Chondrocyte (in vitro differentiated cells): ENCODE data around the gene KRT35. TPM values are rescaled to one million over a fixed set of nuclear protein-coding genes. Genes with fewer than 3 reads are reported as not detected.

Source experiments
- DNase-seq: peaks from one replicate; pipeline ENCODE4 v3.0.0; 2021; ENCODE audit warnings: mixed read lengths, low spot score
- H3K27ac Mint-ChIP-seq: one replicate; pipeline ENCODE4 v1.8.0; 2021; ENCODE audit warnings: mild to moderate bottlenecking, moderate library complexity, mixed read lengths; ENCODE audit not compliant: unreplicated experiment
- H3K27me3 Mint-ChIP-seq: 2 replicates; pipeline ENCODE4 v1.8.0; 2021; ENCODE audit warnings: low read depth, mixed read lengths
- H3K36me3 Mint-ChIP-seq: 2 replicates; pipeline ENCODE4 v1.8.0; 2021; ENCODE audit warnings: low read depth, mixed read lengths
- H3K4me1 Mint-ChIP-seq: 2 replicates; pipeline ENCODE4 v1.8.0; 2021; ENCODE audit warnings: low read depth, mild to moderate bottlenecking, mixed read lengths
- H3K4me3 Mint-ChIP-seq: one replicate; pipeline ENCODE4 v1.8.0; 2021; ENCODE audit warnings: mild to moderate bottlenecking, moderate library complexity, mixed read lengths; ENCODE audit not compliant: unreplicated experiment
- H3K9me3 Mint-ChIP-seq: 2 replicates; pipeline ENCODE4 v1.8.0; 2021; ENCODE audit warnings: low read depth, mixed read lengths
- total RNA-seq: library from RNA; stranded (reverse); gene quantifications from 3 replicates; pipeline ENCODE4 v1.2.1, GENCODE V29; 2021
- TF ChIP-seq, protein P1 (sequence below): fragments of 200-600 bp; sonication (generic); IDR thresholded peaks from 2 replicates; pipeline ENCODE4 v1.5.0; 2021; ENCODE audit warnings: antibody characterized with exemption, mild to moderate bottlenecking, moderate library complexity

Gene KRT35
- total RNA-seq, 1 donor from 2014 or later = not detected

DNA sequence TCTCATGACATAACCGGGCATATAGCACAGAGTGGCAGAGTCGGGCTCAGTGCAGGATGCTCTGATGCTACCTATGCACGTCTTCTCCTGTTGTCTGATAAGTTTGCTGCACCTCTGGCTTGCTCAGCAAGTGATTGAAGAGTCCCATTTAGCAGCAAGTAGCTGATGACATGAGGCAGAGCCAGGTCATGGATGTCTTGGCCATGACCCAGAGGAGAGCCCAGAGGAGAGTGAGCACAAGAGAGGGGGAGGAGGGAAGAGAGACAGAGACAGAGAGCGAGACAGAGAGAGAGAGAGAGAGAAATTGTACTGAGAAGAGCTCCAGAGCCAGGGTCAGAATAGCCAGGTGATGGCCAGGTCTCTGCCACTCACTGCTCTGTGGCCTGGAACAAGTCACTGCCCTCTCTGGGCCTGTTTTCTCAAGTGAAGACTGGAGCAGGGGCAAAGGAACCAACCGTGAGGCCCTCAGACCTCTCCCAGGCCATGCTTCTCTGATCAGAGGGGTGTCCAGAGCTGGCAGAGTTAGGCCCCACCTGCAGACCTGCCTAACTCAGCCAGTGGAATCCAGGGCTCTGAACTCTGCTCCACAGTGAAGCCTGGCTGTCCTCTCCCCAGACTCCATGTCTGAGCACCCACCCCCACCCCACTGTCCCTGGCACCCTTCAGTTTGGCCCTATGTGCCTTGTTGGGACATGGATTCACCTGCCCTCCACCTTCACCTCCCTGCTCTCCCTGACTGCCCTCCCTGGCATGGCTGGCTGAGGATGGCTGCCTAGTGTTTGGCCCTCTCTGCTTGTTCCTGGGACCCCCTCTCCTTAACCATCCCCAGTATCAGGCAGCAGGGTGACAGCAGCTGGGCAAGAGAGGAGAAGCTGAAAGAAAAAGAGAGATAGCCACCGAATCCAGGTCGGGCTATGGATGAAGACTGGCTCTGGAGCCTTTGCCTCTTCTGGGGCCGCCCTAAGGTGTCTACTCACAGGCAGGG is 4.3 kb upstream of the KRT35 start:
- H3K4me1 Mint-ChIP-seq = no peaks in the 10 kb centered on the region
- TF ChIP-seq, protein P1, sequence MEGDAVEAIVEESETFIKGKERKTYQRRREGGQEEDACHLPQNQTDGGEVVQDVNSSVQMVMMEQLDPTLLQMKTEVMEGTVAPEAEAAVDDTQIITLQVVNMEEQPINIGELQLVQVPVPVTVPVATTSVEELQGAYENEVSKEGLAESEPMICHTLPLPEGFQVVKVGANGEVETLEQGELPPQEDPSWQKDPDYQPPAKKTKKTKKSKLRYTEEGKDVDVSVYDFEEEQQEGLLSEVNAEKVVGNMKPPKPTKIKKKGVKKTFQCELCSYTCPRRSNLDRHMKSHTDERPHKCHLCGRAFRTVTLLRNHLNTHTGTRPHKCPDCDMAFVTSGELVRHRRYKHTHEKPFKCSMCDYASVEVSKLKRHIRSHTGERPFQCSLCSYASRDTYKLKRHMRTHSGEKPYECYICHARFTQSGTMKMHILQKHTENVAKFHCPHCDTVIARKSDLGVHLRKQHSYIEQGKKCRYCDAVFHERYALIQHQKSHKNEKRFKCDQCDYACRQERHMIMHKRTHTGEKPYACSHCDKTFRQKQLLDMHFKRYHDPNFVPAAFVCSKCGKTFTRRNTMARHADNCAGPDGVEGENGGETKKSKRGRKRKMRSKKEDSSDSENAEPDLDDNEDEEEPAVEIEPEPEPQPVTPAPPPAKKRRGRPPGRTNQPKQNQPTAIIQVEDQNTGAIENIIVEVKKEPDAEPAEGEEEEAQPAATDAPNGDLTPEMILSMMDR = no peak
- H3K36me3 Mint-ChIP-seq = no peaks in the 10 kb centered on the region
- H3K4me3 Mint-ChIP-seq = no peak overlapping the region
- no peaks in the 10 kb centered on the region for H3K9me3 Mint-ChIP-seq
- H3K27ac Mint-ChIP-seq = no peak overlapping the region
- peaks cover 13% of the 10 kb centered on the region for H3K27me3 Mint-ChIP-seq
- DNase-seq = peak; percentile 33

GRCh38 chr17:41483991-41484826 is 3.3 kb upstream of the KRT35 start:
- Mint-ChIP-seq H3K27me3 (peaks cover 13% of the 10 kb centered on the region), H3K4me1 (no peaks in the 10 kb centered on the region), H3K36me3 (no peaks in the 10 kb centered on the region), H3K9me3 (no peaks in the 10 kb centered on the region), H3K4me3 (no peak overlapping the region), H3K27ac (no peak overlapping the region)
- no peak for DNase-seq
- TF ChIP-seq, protein P1 = no peak

DNA sequence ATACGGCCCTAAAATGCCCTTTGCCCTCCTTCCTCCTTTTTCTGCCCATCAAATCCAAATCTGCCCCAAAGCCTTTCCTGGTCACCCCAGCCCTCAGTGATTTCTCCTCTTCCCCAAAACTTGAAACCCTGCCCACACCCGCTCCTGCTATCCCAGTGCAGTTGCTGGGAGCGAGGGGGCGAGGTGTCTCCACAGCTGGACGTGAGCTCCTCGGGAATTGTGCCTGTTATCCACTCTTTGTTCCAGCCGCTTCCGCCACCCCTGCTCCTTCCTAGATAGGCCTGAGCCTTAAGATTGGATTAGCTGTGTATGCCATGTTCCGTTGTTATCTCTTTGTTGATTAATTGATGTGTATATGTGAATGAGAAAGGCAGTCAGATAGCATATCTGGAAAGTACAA is 2.6 kb upstream of the KRT35 start:
- H3K4me1 Mint-ChIP-seq = no peaks in the 10 kb centered on the region
- no peak for DNase-seq
- H3K4me3 Mint-ChIP-seq = no peak overlapping the region
- TF ChIP-seq, protein P1 = no peak
- H3K9me3 Mint-ChIP-seq = no peaks in the 10 kb centered on the region
- no peak overlapping the region for H3K27ac Mint-ChIP-seq
- peaks cover 13% of the 10 kb centered on the region for H3K27me3 Mint-ChIP-seq
- H3K36me3 Mint-ChIP-seq = no peaks in the 10 kb centered on the region

- no peaks in the 10 kb centered on the region for H3K9me3 Mint-ChIP-seq
- H3K36me3 Mint-ChIP-seq = no peaks in the 10 kb centered on the region
- no peak overlapping the region for H3K4me3 Mint-ChIP-seq
- no peak for DNase-seq
- H3K4me1 Mint-ChIP-seq = no peaks in the 10 kb centered on the region
- TF ChIP-seq, protein P1 = no peak
- no peak overlapping the region for H3K27ac Mint-ChIP-seq
- peaks cover 10% of the 10 kb centered on the region for H3K27me3 Mint-ChIP-seq
Measured at GRCh38 chr17:41480581-41480980, 370 bp downstream of the KRT35 start.

DNA sequence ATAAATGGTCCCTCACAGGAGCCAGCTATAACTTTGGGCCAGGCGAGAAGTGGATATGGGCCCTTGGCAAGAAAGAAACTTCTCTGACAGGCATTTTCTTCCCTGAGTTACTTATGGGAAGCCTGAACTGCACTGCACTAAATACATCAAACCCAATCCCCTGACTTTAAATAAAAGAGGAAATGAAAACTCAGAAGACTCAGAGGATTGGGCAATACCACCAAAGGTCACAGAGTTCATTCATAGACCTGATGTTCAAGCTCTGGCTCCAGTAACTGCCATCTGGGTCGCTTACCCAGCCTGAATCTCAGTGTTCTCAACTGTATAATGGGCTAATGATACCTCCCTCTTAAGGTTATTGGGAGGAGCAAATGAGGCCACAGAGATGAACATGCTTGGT is 815 bp downstream of the KRT35 start:
- Mint-ChIP-seq H3K4me1 (no peaks in the 10 kb centered on the region), H3K27me3 (peaks cover 10% of the 10 kb centered on the region), H3K4me3 (no peak overlapping the region), H3K27ac (no peak overlapping the region), H3K9me3 (no peaks in the 10 kb centered on the region), H3K36me3 (no peaks in the 10 kb centered on the region)
- no peak for DNase-seq
- TF ChIP-seq, protein P1 = no peak
